GM12875 (cell line): ENCODE results near the gene ABLIM2.

Source experiments
- H3K4me3 ChIP-seq: one replicate; pipeline ENCODE4 v1.5.1; 2011; ENCODE audit warnings: low read depth, low read length, control low read depth
- TF ChIP-seq, protein P1 (sequence below): IDR thresholded peaks from 2 replicates; pipeline ENCODE4 v1.5.1; 2011; ENCODE audit warnings: low read depth, mild to moderate bottlenecking, control low read depth, inconsistent platforms, low read length, moderate library complexity, borderline replicate concordance; ENCODE audit not compliant: insufficient read depth

The ABLIM2 gene

DNA sequence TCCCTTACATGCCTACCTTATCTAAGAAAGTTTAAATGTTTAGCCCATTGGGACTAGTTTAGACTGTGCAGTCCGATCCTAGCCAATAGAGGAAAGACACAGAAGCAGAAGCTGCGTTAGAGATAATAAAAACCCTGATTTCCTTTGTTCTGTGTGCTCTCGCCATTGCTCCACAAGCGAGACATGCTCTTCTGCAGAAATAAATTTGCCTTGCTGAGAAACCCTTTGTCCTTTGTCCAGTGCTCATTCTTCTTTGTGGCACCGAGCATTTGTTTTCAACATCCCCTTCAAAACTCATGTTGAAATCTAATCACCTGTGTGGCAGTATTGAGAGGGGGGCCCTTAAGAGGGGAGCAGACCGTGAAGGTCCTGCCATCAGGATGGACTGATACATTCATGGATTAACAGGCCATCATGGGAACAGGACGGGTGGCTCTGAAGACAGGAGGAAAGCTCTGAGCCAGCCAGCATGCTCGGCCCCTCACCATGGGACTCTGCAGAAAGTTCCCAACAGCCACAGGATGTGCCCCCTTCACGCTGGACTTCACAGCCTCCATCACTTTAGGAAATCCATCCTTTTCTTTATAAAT lies 94.5 kb downstream of the ABLIM2 start:
- H3K4me3 ChIP-seq, result no peak overlapping the region
- TF ChIP-seq, protein P1, sequence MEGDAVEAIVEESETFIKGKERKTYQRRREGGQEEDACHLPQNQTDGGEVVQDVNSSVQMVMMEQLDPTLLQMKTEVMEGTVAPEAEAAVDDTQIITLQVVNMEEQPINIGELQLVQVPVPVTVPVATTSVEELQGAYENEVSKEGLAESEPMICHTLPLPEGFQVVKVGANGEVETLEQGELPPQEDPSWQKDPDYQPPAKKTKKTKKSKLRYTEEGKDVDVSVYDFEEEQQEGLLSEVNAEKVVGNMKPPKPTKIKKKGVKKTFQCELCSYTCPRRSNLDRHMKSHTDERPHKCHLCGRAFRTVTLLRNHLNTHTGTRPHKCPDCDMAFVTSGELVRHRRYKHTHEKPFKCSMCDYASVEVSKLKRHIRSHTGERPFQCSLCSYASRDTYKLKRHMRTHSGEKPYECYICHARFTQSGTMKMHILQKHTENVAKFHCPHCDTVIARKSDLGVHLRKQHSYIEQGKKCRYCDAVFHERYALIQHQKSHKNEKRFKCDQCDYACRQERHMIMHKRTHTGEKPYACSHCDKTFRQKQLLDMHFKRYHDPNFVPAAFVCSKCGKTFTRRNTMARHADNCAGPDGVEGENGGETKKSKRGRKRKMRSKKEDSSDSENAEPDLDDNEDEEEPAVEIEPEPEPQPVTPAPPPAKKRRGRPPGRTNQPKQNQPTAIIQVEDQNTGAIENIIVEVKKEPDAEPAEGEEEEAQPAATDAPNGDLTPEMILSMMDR, result no peak

DNA sequence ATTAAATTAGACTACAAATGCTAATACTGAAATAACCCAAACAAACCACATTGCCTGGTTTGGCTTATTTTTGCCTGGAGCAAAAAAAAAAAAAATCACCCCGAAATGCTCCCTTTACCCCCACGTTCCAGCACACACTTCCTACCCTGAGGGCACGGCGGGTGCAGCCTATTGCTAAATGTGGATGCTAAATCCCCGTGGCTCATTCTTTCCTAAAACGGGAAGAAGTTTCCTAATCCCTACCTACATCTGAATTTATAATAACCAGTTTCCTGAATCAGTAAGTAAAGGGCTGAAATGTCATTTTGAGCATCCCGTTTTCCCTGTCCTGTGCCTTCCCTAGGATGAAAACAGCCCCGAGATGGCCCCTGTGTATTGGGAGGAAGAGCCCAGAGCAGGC lies 97.0 kb downstream of the ABLIM2 start:
- TF ChIP-seq, protein P1, result no peak
- H3K4me3 ChIP-seq, result no peak overlapping the region

DNA sequence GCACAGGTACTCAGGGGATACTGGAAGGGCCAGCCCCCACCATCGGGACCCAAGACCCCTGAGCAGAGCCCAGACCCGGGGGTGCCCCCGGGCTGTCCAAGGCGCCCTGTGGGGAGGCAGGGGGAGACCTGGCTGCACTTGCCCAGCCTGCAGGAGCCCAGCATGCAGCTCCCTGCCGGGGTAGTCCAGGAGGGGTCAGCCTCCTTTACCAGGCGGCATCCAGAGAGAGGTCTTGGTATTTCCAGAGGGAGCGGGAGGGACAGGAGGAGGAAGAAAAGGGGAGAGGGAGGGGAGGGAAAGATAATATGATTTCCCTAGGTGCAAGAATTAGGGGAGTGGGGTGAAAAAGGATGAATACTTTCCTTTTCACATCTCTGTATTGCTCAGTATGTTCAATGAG lies 97.5 kb downstream of the ABLIM2 start:
- no peak overlapping the region for H3K4me3 ChIP-seq
- TF ChIP-seq, protein P1, result no peak

DNA sequence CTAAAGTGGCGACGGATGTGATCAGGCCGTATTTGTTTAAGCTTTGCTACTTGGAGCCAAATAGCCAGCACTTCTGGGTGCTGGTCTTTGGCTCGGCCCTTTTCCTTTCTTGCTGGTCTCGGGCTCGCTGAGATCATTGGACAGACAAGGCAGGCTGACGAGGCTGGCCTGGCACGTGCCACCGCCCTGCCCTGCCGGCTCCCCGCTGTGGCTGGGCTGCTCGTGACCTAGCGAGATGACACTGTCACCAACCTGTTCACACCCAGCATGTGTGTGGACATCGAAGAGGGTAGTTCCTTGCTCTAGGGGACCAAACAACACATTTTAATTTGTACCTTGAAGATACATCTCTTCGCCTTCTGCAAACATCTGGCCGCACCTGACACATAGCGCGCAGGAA lies 98.0 kb downstream of the ABLIM2 start:
- no peak overlapping the region for H3K4me3 ChIP-seq
- TF ChIP-seq, protein P1, result no peak

DNA sequence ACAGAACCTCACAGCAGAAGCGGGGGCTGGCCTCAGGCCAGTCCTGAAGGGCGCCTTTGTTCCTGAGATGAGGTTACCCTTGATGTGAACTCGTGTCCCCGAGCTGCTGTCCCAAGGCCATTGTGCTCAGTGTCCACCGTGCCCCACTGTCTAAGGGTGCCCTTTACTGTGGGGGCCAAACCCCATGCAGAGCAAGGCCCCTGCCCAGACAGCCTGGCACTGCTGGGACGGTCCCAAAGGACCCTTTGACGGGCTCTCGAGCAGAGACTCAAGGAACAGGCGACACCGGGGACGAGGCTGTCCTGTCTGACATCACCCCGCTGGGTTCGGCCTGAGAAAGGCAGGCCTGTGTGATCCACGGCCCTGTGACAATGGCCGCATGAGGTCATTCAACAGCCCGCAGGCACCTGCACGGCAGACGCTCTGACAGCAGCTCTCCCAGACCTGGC lies 100.6 kb downstream of the ABLIM2 start:
- H3K4me3 ChIP-seq, result no peak overlapping the region
- TF ChIP-seq, protein P1, result no peak

DNA sequence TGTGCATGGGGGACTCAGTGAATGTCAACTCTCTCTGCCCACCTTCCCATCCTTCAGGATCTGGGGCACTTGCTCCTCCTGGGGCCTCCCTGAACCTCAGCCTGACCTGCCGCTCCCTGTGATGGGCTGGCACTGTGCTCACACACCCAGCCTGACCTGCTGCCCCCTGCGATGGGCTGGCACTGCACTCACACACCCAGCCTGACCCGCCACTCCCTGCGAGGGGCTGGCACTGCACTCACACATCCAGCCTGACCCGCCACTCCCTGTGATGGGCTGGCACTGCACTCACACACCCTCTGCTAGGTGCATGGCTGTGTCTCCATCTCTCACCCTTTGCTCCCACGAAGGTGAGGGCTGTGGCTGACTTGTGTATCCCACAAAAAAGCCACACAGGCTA lies 103.4 kb downstream of the ABLIM2 start:
- TF ChIP-seq, protein P1, result no peak
- no peak overlapping the region for H3K4me3 ChIP-seq

DNA sequence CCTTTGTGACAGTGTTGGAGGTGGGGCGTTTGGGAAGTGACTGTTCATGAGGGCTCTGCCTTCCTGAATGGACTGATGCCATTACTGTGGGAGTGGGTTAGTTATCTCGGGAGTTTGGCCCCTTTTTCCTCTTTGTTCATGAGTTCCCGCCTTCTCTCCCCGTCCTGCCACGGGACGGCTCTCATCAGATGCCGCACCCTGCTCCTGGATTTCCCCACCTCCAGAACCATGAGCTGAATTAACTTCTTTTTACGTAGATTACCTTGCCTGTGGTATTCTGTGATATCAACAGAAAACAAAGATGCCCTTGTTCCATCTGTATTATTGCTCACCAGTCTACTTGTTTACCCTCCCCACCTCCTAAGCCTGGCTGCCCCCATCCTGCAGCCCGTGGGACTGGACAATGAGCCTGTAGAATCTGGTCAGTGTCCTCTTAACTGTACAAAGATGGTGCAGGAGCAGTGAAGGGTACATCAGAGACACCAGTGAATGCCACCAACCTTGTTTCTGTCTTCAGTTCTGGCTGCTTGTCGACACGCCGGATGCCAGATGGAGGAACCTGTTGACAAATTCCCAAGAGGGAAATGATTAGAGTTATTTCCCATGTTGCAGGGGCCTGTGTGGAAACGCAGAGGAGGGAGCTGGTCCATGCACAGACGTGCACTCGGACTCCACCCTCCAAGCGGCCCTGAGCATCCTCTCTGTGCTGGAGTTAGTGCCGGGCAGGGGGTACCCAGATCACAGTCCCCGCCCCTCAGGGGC lies 104.7 kb downstream of the ABLIM2 start:
- no peak overlapping the region for H3K4me3 ChIP-seq
- TF ChIP-seq, protein P1, result no peak
